K562 (cell line): ENCODE results near the gene ZKSCAN1. TPM values are rescaled to one million over a fixed set of nuclear protein-coding genes. Genes with fewer than 3 reads are reported as not detected.

Source experiments
- HDAC8 ChIP-seq: fragments of 450-650 bp; IDR thresholded peaks from 2 replicates; pipeline ENCODE4 v1.6.1; 2016; ENCODE audit warnings: mild to moderate bottlenecking, missing genetic modification characterization, moderate library complexity, missing compliant biosample characterization
- HNRNPK ChIP-seq: fragments of 200-400 bp; formaldehyde crosslinking; IDR thresholded peaks from one replicate; pipeline ENCODE4 v1.6.1; 2018; ENCODE audit warnings: mild to moderate bottlenecking, low read depth, low read length; ENCODE audit not compliant: poor library complexity, severe bottlenecking
- MAFK ChIP-seq: IDR thresholded peaks from 2 replicates; pipeline ENCODE4 v1.6.1; 2011; ENCODE audit warnings: low read length, improper control_type of control experiment
- MAZ ChIP-seq, 2 experiments: fragments of 450-650 bp in 1 of 2; sonication (generic) in 1 of 2; formaldehyde crosslinking; IDR thresholded peaks in 1 of 2; conservative IDR thresholded peaks in 1 of 2; 2 replicates each; pipeline versions ENCODE4 v1.4.0 to v1.5.0; 2020; ENCODE audit warnings: mild to moderate bottlenecking in 1 of 2, missing genetic modification reagents in 1 of 2
- MTA3 ChIP-seq: fragments of 450-650 bp; formaldehyde crosslinking; IDR thresholded peaks from 2 replicates; pipeline ENCODE4 v1.6.1; 2017; ENCODE audit warnings: mild to moderate bottlenecking, borderline replicate concordance
- MXI1 ChIP-seq: IDR thresholded peaks from 2 replicates; pipeline ENCODE4 v1.6.1; 2011; ENCODE audit warnings: low read depth, mild to moderate bottlenecking, improper control_type of control experiment, low read length
- POLR2B ChIP-seq: fragments of 450-650 bp; IDR thresholded peaks from 2 replicates; pipeline ENCODE4 v1.6.1; 2018; ENCODE audit warnings: low read depth; ENCODE audit not compliant: partially characterized antibody
- RBBP5 ChIP-seq: fragments of 200-600 bp; sonication (generic); IDR thresholded peaks from 2 replicates; pipeline ENCODE4 v1.6.1; 2012; ENCODE audit warnings: borderline replicate concordance, mild to moderate bottlenecking, low read length, control low read depth, inconsistent platforms; ENCODE audit not compliant: insufficient read depth, poor library complexity, severe bottlenecking
- SOX6 ChIP-seq: fragments of 450-650 bp; IDR thresholded peaks from 2 replicates; pipeline ENCODE4 v1.6.1; 2014; ENCODE audit warnings: mild to moderate bottlenecking
- SP2 ChIP-seq: IDR thresholded peaks from 2 replicates; pipeline ENCODE4 v1.6.1; 2011; ENCODE audit warnings: mild to moderate bottlenecking, low read depth, low read length, moderate library complexity; ENCODE audit not compliant: poor library complexity, severe bottlenecking; ENCODE audit errors: extremely low read depth
- TRIM24 ChIP-seq, 2 experiments: fragments of 450-650 bp; IDR thresholded peaks; 2 replicates each; pipeline ENCODE4 v1.6.1; 2016
- ZBTB12 ChIP-seq: fragments of 250-450 bp; sonication (Bioruptor Pico); IDR thresholded peaks from 2 replicates; pipeline ENCODE4 v1.4.0; 2020
- ZFX ChIP-seq: sonication (generic); formaldehyde crosslinking; IDR thresholded peaks from 2 replicates; pipeline ENCODE4 v1.8.0; 2022; ENCODE audit warnings: mild to moderate bottlenecking, missing genetic modification reagents, moderate library complexity
- ZNF23 ChIP-seq: fragments of 250-450 bp; sonication (Bioruptor Pico); IDR thresholded peaks from 2 replicates; pipeline ENCODE4 v1.4.0; 2020; ENCODE audit warnings: mild to moderate bottlenecking
- ZNF408 ChIP-seq: fragments of 250-450 bp; sonication (Bioruptor Pico); IDR thresholded peaks from 2 replicates; pipeline ENCODE4 v1.4.0; 2020; ENCODE audit warnings: low read depth, mild to moderate bottlenecking, moderate library complexity
- polyA plus RNA-seq, 8 experiments: library from polyadenylated mRNA; depleted of rRNA in 4 of 8; stranded (reverse) in 5 of 8; unstranded in 3 of 8; fragments of >200 nt; fragmentation: Nextera tagmentation in 2 of 8; fragmentation: Illumina TruSeq in 1 of 8; extraction: Ambion mirVana in 2 of 8; extraction: Trizol in 1 of 8; gene quantifications; 2 replicates each; pipeline versions ENCODE4 v1.2.1 to v1.2.3, GENCODE V29; 2011 to 2014; ENCODE audit warnings: inconsistent platforms in 1 of 8, missing spikeins in 1 of 8
- total RNA-seq, 7 experiments: library from RNA; depleted of rRNA in 6 of 7; stranded (reverse); fragments of >200 nt in 6 of 7; fragmentation: Illumina TruSeq in 2 of 7; extraction: Trizol in 2 of 7; gene quantifications; 2 replicates each; pipeline versions ENCODE4 v1.2.1 to v1.2.3, GENCODE V29; 2011 to 2021; ENCODE audit warnings: low replicate concordance in 1 of 7
- TF ChIP-seq, protein P1 (sequence below): fragments of 450-650 bp; IDR thresholded peaks from 2 replicates; pipeline ENCODE4 v1.6.1; 2016; ENCODE audit warnings: borderline replicate concordance
- TF ChIP-seq, protein P2 (sequence below): IDR thresholded peaks from 2 replicates; pipeline ENCODE4 v1.6.1; 2014; ENCODE audit warnings: antibody characterized with exemption

ZKSCAN1 gene
- total and polyA plus RNA-seq, 9 of the 15 experiments (the other 6 are each of a cell fraction or from before 2014, with no cell fraction given) = 5.3 to 43.0 (median 23.2) TPM

- TF ChIP-seq MAZ (CRISPR knock-in tag; conservative IDR thresholded peaks at IDR 0.05 in 1 of 2, IDR thresholded peaks at IDR 0.05 in 1 of 2) (peak; percentile 90 to 95), ZNF23 (CRISPR knock-in tag) (no peak), ZBTB12 (CRISPR knock-in tag) (peak; percentile 93), MAFK (peak; percentile 3; the same call in 1 of the 2 replicates), HNRNPK (no peak), ZNF408 (CRISPR knock-in tag) (no peak), SOX6 (no peak; the same call in 1 of the 2 replicates), RBBP5 (peak; percentile 95), SP2 (peak; percentile 83), HDAC8 (tag) (no peak), MTA3 (peak; percentile 85; the same call in 1 of the 2 replicates), TRIM24 (IDR thresholded peaks at IDR 0.05) (no peak), POLR2B (peak; percentile 91), MXI1 (peak; percentile 27; the same call in 1 of the 2 replicates), ZFX (CRISPR knock-in tag) (peak; percentile 73)
- TF ChIP-seq, protein P1, sequence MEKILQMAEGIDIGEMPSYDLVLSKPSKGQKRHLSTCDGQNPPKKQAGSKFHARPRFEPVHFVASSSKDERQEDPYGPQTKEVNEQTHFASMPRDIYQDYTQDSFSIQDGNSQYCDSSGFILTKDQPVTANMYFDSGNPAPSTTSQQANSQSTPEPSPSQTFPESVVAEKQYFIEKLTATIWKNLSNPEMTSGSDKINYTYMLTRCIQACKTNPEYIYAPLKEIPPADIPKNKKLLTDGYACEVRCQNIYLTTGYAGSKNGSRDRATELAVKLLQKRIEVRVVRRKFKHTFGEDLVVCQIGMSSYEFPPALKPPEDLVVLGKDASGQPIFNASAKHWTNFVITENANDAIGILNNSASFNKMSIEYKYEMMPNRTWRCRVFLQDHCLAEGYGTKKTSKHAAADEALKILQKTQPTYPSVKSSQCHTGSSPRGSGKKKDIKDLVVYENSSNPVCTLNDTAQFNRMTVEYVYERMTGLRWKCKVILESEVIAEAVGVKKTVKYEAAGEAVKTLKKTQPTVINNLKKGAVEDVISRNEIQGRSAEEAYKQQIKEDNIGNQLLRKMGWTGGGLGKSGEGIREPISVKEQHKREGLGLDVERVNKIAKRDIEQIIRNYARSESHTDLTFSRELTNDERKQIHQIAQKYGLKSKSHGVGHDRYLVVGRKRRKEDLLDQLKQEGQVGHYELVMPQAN = peak; percentile 98
- TF ChIP-seq, protein P2, sequence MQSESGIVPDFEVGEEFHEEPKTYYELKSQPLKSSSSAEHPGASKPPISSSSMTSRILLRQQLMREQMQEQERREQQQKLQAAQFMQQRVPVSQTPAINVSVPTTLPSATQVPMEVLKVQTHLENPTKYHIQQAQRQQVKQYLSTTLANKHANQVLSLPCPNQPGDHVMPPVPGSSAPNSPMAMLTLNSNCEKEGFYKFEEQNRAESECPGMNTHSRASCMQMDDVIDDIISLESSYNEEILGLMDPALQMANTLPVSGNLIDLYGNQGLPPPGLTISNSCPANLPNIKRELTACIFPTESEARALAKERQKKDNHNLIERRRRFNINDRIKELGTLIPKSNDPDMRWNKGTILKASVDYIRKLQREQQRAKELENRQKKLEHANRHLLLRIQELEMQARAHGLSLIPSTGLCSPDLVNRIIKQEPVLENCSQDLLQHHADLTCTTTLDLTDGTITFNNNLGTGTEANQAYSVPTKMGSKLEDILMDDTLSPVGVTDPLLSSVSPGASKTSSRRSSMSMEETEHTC = peak; percentile 64; the same call in 1 of the 2 replicates
These were observed 34.3 kb downstream of the ZKSCAN1 start, which contains the start of gene ZSCAN21 (continued) for GRCh38 chr7:100049441-100050291.
